IPS-11a (cell line): ENCODE data around the gene THSD4.

ENCODE experiments used
- H3K4me3 ChIP-seq: one replicate; pipeline ENCODE4 v1.5.1; 2013; ENCODE audit warnings: low read depth, low read length, control low read depth

THSD4 gene

GRCh38 chr15:71788646-71789579, 673.6 kb downstream of the THSD4 start:
- no peak overlapping the region for H3K4me3 ChIP-seq

- no peak overlapping the region for H3K4me3 ChIP-seq
Measured at GRCh38 chr15:71789616-71790015, 674.3 kb downstream of the THSD4 start.

- no peak overlapping the region for H3K4me3 ChIP-seq
Measured at GRCh38 chr15:71790081-71790480, 674.8 kb downstream of the THSD4 start.

GRCh38 chr15:71791975-71792374, 676.7 kb downstream of the THSD4 start:
- no peak overlapping the region for H3K4me3 ChIP-seq

- H3K4me3 ChIP-seq = no peak overlapping the region
Measured at GRCh38 chr15:71792521-71792920, 677.2 kb downstream of the THSD4 start.

GRCh38 chr15:71798641-71799040, 683.4 kb downstream of the THSD4 start:
- no peak overlapping the region for H3K4me3 ChIP-seq

- H3K4me3 ChIP-seq = no peak overlapping the region
Measured at GRCh38 chr15:71800190-71800589, 684.9 kb downstream of the THSD4 start.

- H3K4me3 ChIP-seq = no peak overlapping the region
Measured at GRCh38 chr15:71800835-71801745, 685.8 kb downstream of the THSD4 start.

- H3K4me3 ChIP-seq = no peak overlapping the region
Measured at GRCh38 chr15:71801935-71802655, 686.8 kb downstream of the THSD4 start.

- no peak overlapping the region for H3K4me3 ChIP-seq
Measured at GRCh38 chr15:71802770-71803169, 687.5 kb downstream of the THSD4 start.

GRCh38 chr15:71804226-71804625, 689.0 kb downstream of the THSD4 start:
- no peak overlapping the region for H3K4me3 ChIP-seq

- H3K4me3 ChIP-seq = no peak overlapping the region
Measured at GRCh38 chr15:71804695-71805470, 689.6 kb downstream of the THSD4 start.

- no peak overlapping the region for H3K4me3 ChIP-seq
Measured at GRCh38 chr15:71806452-71806931, 691.2 kb downstream of the THSD4 start.

- H3K4me3 ChIP-seq = no peak overlapping the region
Measured at GRCh38 chr15:71807125-71807629, 691.9 kb downstream of the THSD4 start.

GRCh38 chr15:71807691-71808091, 692.4 kb downstream of the THSD4 start:
- no peak overlapping the region for H3K4me3 ChIP-seq

- H3K4me3 ChIP-seq = no peak overlapping the region
Measured at GRCh38 chr15:71808311-71809020, 693.2 kb downstream of the THSD4 start.

GRCh38 chr15:71809346-71809745, 694.1 kb downstream of the THSD4 start:
- no peak overlapping the region for H3K4me3 ChIP-seq

GRCh38 chr15:71810256-71811035, 695.2 kb downstream of the THSD4 start, which contains the start of gene NR2E3:
Gene NR2E3 (plus strand): TSS chr15:71810554. CDS start chr15:71810744, 190 bp downstream.
- H3K4me3 ChIP-seq = no peak within 1 kb of the TSS
